Stimulated activated effector memory CD8-positive, alpha-beta T cell treated with anti-CD3 and anti-CD28 coated beads, Interleukin-12 subunit alpha, Interleukin-12 subunit beta, amount 100 ng/mL, for 72 hours (primary cell): ENCODE data around the gene TBC1D30.

Experiments used
- ATAC-seq: fragments of 150-1000 bp; cut with Tn5 transposase; 2 replicates; pipeline ENCODE4 v1.10.0; 2021
- DNase-seq, 2 donors: peaks; one replicate each; pipeline ENCODE4 v3.0.0; 2021 to 2022; ENCODE audit warnings: low spot score in 2 of 2
- H3K27ac Mint-ChIP-seq: one replicate; pipeline ENCODE4 v1.8.0; 2022; ENCODE audit warnings: mild to moderate bottlenecking, mixed read lengths
- H3K36me3 Mint-ChIP-seq: one replicate; pipeline ENCODE4 v1.8.0; 2022; ENCODE audit warnings: mild to moderate bottlenecking, mixed read lengths
- H3K4me1 Mint-ChIP-seq: one replicate; pipeline ENCODE4 v1.8.0; 2022; ENCODE audit warnings: mixed read lengths
- H3K4me3 Mint-ChIP-seq: one replicate; pipeline ENCODE4 v1.8.0; 2022; ENCODE audit warnings: mild to moderate bottlenecking, mixed read lengths
- H3K9me3 Mint-ChIP-seq: one replicate; pipeline ENCODE4 v1.8.0; 2022; ENCODE audit warnings: mixed read lengths

TBC1D30 gene

GRCh38 chr12:64903479-64904152 lies 79.2 kb downstream of the TBC1D30 start:
- H3K9me3 Mint-ChIP-seq = no peaks in the 10 kb centered on the region
- ATAC-seq = no peak
- DNase-seq = no peak
- no peaks in the 10 kb centered on the region for H3K36me3 Mint-ChIP-seq
- no peak overlapping the region for H3K27ac Mint-ChIP-seq
- no peaks in the 10 kb centered on the region for H3K4me1 Mint-ChIP-seq
- H3K4me3 Mint-ChIP-seq = no peak overlapping the region

- H3K4me3 Mint-ChIP-seq = no peak overlapping the region
- ATAC-seq = no peak
- H3K27ac Mint-ChIP-seq = no peak overlapping the region
- no peaks in the 10 kb centered on the region for H3K36me3 Mint-ChIP-seq
- H3K4me1 Mint-ChIP-seq = no peaks in the 10 kb centered on the region
- no peaks in the 10 kb centered on the region for H3K9me3 Mint-ChIP-seq
- DNase-seq = no peak
These were observed 82.7 kb downstream of the TBC1D30 start for GRCh38 chr12:64907097-64907496.

- ATAC-seq = no peak
These were observed 84.7 kb downstream of the TBC1D30 start for GRCh38 chr12:64909124-64909523.

DNA sequence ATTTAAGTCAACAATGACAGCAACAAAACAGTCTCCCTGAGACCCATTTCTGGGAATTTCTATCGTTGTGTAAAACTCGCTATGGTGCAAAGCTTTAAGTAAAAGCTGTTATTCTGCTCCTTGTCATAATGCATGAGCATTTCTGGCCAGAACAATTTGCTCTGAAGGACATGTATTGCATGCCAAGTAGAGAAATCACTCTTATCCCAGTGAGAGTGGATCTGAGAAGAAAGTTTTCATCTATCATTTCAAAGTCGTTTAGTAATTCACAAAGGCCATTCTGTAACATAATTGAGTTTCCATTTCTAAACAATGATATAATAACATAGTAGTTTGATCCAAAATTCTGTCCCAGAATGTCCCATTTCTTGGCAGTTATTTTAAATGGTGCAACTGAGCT lies 86.6 kb downstream of the TBC1D30 start:
- H3K4me1 Mint-ChIP-seq = no peaks in the 10 kb centered on the region
- ATAC-seq (no peak), DNase-seq (no peak)
- no peak overlapping the region for H3K4me3 Mint-ChIP-seq
- no peaks in the 10 kb centered on the region for H3K36me3 Mint-ChIP-seq
- H3K27ac Mint-ChIP-seq = no peak overlapping the region
- no peaks in the 10 kb centered on the region for H3K9me3 Mint-ChIP-seq

More at GRCh38 chr12:64909124-64909523, 84.7 kb downstream of the TBC1D30 start:
- H3K9me3 Mint-ChIP-seq = no peaks in the 10 kb centered on the region
- H3K36me3 Mint-ChIP-seq = no peaks in the 10 kb centered on the region
- no peak overlapping the region for H3K4me3 Mint-ChIP-seq
- DNase-seq = no peak
- H3K4me1 Mint-ChIP-seq = no peaks in the 10 kb centered on the region
- H3K27ac Mint-ChIP-seq = no peak overlapping the region

DNA sequence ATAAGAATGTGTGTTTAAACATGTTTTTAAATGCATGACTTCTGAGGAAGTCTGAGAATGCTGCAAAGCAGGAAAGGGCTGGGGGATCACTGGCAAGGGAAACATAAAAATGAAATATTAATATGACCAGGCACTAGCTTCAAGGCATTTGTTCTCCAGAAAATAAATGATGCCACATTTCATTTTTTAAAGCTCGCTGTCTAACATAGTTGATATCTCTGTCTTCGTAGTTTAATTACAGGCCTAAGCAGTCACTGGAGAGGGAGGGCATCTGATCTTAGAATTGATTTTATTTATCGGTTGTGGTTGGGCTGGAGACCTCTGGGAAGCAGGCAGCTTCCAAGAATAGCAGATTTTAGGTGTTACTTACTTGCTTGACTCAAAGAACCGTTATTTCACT lies 87.5 kb downstream of the TBC1D30 start:
- ATAC-seq (no peak), DNase-seq (no peak)
- Mint-ChIP-seq H3K36me3 (no peaks in the 10 kb centered on the region), H3K27ac (no peak overlapping the region), H3K9me3 (no peaks in the 10 kb centered on the region), H3K4me3 (no peak overlapping the region), H3K4me1 (no peaks in the 10 kb centered on the region)

DNA sequence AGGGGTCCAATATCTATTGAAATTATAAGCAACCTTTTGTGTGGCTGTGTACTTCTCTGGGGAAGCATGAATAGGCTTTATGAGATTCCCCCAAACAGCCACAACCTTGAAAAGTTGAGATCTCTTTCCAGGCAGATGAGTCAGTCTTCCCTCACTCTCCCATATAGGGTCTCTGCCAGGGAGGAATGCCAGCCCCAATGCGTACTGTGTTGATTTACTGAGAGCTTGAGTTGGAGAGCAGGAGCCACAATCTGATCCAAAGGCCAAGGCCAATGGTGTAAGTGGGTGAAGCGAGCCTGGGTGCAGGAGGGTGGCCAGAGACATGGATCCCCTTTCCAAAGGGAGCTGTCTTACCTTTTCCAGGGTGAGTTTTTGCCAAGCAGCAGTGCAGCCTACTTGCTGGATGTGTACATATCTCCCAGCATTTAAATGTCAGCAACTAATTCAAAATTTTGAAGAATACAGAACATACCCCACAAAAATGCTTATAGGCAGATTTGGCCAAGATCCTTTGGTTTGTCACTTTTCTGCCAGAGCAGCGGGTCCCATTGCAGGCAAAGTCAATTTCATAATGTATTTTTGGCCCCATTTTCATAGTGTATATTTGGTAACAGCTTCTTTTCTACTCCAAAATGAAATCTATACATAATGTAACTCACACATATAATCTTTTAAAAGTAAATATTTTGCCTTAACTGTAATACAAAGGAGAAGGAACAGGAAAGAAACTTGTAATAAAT lies 88.2 kb downstream of the TBC1D30 start:
- DNase-seq (no peak), ATAC-seq (no peak)
- no peaks in the 10 kb centered on the region for H3K9me3 Mint-ChIP-seq
- no peaks in the 10 kb centered on the region for H3K4me1 Mint-ChIP-seq
- no peak overlapping the region for H3K4me3 Mint-ChIP-seq
- no peaks in the 10 kb centered on the region for H3K36me3 Mint-ChIP-seq
- no peak overlapping the region for H3K27ac Mint-ChIP-seq

DNA sequence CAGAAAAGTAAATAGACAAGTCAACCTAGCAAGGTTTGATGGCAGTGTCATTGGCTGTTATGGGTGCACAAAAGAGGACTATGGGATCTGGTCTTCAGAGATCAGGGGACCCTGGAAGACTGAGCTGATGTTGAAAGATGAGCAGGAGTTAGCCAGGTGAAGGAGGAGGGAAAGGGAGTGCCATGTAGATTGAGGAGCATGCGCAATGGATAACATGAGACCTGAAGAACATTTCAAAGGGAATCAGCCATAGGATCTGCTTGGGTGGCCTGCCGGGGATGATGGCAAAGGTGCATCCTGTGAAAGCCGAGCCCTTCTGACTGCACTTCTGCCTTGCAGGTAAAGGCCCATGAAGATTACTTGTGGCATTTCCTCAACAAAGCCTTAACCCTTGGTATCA lies 90.8 kb downstream of the TBC1D30 start:
- Mint-ChIP-seq H3K4me1 (no peaks in the 10 kb centered on the region), H3K27ac (no peak overlapping the region), H3K4me3 (no peak overlapping the region), H3K9me3 (no peaks in the 10 kb centered on the region), H3K36me3 (no peaks in the 10 kb centered on the region)
- DNase-seq (no peak), ATAC-seq (no peak)

DNA sequence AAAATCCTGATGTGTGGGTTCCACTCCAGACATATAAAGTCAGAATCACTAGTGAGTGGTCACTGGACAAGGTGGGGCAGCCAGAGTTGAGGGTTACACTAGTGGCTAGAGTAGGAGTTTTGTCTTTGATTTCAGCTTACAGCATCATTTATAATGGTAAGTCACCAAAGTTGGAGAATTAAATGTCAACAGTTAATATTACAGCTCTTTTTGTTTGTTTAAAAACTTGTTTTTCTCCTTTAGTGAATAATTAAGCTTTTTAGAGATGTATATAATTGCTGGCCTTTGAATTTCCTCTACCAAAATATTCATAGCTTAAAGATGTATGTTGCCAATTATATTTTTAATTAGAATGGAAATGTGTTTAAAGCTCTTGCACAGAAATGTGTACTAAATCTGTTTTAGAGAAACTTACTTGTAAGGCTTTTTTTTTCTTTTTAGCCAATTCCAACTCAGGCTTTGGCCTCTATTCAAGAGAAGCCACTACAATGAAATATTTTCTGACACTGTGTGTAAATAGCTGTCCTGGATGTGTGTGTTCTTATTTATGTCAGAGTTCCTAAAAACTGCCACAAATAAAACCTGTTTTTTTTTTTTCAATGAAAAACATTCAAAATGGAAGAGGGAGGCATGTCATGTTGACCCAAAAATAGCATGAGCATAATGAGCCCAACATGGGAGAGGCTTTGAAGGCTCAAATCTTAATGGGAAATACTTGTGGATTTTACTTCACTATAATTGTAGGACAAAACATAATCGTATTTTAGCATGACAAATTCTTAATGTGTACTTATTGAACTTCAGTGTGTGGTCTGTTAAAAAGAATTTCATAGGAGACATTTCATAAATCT lies 92.2 kb downstream of the TBC1D30 start:
- Mint-ChIP-seq H3K4me1 (no peaks in the 10 kb centered on the region), H3K4me3 (no peak overlapping the region), H3K9me3 (no peaks in the 10 kb centered on the region), H3K36me3 (no peaks in the 10 kb centered on the region), H3K27ac (no peak overlapping the region)
- ATAC-seq (no peak), DNase-seq (no peak)

DNA sequence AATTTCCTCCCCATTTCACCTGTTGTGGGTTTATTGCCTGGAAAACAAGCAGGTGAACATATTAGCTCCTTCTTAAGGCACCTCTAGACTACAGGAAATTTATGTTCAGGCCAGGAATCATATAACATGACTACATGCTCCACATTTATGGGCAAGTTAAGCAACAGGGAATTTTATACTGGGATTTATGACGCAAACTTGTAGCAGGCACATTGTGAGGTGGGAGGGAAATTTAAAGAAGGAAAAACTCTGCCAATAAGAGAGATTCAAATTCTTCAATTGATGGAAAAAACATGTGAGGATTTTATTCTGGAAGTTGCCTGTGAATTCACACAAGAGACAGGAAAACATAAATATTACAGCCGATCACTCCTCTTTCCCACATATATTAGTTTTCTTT lies 93.9 kb downstream of the TBC1D30 start:
- H3K4me1 Mint-ChIP-seq = no peaks in the 10 kb centered on the region
- H3K27ac Mint-ChIP-seq = no peak overlapping the region
- ATAC-seq (no peak), DNase-seq (no peak)
- H3K36me3 Mint-ChIP-seq = no peaks in the 10 kb centered on the region
- no peaks in the 10 kb centered on the region for H3K9me3 Mint-ChIP-seq
- H3K4me3 Mint-ChIP-seq = no peak overlapping the region

DNA sequence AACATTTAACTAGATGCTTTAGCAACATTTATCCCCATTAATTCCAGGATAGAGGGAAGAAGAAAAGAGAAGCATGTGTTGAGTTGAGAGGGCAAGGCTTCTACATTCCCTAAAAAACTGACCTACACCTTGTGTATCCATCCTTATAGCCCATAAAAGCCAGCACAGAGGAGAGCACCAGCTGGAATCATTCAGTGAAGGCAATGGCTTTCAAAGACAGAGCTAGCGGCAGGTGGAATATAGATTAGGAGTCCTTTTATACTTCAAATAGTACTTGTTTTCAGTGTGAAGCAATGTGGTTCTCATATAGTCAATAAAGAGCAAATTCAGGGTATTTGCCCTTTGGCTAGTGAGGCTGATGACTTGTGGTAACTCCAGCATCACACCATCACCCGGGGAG lies 94.4 kb downstream of the TBC1D30 start:
- DNase-seq = no peak
- ATAC-seq = no peak
- no peaks in the 10 kb centered on the region for H3K9me3 Mint-ChIP-seq
- H3K27ac Mint-ChIP-seq = no peak overlapping the region
- H3K36me3 Mint-ChIP-seq = no peaks in the 10 kb centered on the region
- no peaks in the 10 kb centered on the region for H3K4me1 Mint-ChIP-seq
- no peak overlapping the region for H3K4me3 Mint-ChIP-seq

GRCh38 chr12:64922853-64923252 lies 98.4 kb downstream of the TBC1D30 start:
- DNase-seq (no peak), ATAC-seq (no peak)
- no peaks in the 10 kb centered on the region for H3K9me3 Mint-ChIP-seq
- no peaks in the 10 kb centered on the region for H3K36me3 Mint-ChIP-seq
- no peak overlapping the region for H3K27ac Mint-ChIP-seq
- H3K4me1 Mint-ChIP-seq = no peaks in the 10 kb centered on the region
- no peak overlapping the region for H3K4me3 Mint-ChIP-seq

DNA sequence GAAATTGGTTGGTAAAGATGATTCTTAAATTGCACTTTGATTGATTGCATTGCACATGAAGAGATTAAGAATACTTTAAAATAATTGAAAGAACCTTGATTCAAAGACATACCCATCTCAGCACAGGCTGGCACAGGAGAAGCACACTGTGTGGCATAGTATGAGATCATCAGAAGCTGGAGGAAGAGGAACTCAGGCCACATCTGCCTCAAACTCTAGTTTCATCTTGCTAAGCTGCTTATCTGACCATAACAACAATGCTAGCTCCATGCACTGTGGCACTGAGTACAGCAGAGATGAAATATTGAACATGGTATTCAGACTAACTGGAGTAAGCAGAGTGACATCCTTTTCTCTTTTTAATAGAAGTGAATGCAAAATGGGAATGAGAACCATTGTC lies 99.1 kb downstream of the TBC1D30 start:
- H3K36me3 Mint-ChIP-seq = no peaks in the 10 kb centered on the region
- H3K27ac Mint-ChIP-seq = no peak overlapping the region
- no peaks in the 10 kb centered on the region for H3K4me1 Mint-ChIP-seq
- H3K4me3 Mint-ChIP-seq = no peak overlapping the region
- H3K9me3 Mint-ChIP-seq = no peaks in the 10 kb centered on the region
- no peak for ATAC-seq
- DNase-seq = no peak
